H9 (cell line): ENCODE data around the gene SYCP2L. TPM values are rescaled to one million over a fixed set of nuclear protein-coding genes. Genes with fewer than 3 reads are reported as not detected.

Experiments used
- DNase-seq: peaks from one replicate; pipeline ENCODE4 v3.0.0-alpha.2; 2017
- H2AFZ ChIP-seq: one replicate; pipeline ENCODE4 v1.6.1; 2013; ENCODE audit warnings: mild to moderate bottlenecking, low read length, control low read depth, moderate library complexity
- H2AK5ac ChIP-seq: 2 replicates; pipeline ENCODE4 v1.6.1; 2013; ENCODE audit warnings: low read length, control low read depth, mixed read lengths; ENCODE audit not compliant: insufficient read length
- H2BK120ac ChIP-seq: one replicate; pipeline ENCODE4 v1.6.1; 2013; ENCODE audit warnings: low read depth, mild to moderate bottlenecking, low read length, control low read depth, inconsistent platforms; ENCODE audit not compliant: poor library complexity, severe bottlenecking
- H2BK12ac ChIP-seq: 2 replicates; pipeline ENCODE4 v1.6.1; 2013; ENCODE audit warnings: low read length, control low read depth, mixed read lengths, low read depth; ENCODE audit not compliant: insufficient read length
- H2BK15ac ChIP-seq: 2 replicates; pipeline ENCODE4 v1.6.1; 2013; ENCODE audit warnings: low read depth, low read length, control low read depth
- H2BK20ac ChIP-seq: one replicate; pipeline ENCODE4 v1.6.1; 2013; ENCODE audit warnings: low read depth, mild to moderate bottlenecking, low read length, control low read depth, inconsistent platforms; ENCODE audit not compliant: poor library complexity, severe bottlenecking
- H2BK5ac ChIP-seq: 2 replicates; pipeline ENCODE4 v1.6.1; 2013; ENCODE audit warnings: low read length, control low read depth, mixed read lengths; ENCODE audit not compliant: insufficient read length
- H3K14ac ChIP-seq: 2 replicates; pipeline ENCODE4 v1.6.1; 2013; ENCODE audit warnings: low read length, control low read depth; ENCODE audit not compliant: insufficient read depth
- H3K18ac ChIP-seq: 2 replicates; pipeline ENCODE4 v1.6.1; 2013; ENCODE audit warnings: low read depth, mild to moderate bottlenecking, mixed read lengths, low read length, control low read depth; ENCODE audit not compliant: insufficient read length
- H3K23ac ChIP-seq: 2 replicates; pipeline ENCODE4 v1.6.1; 2013; ENCODE audit warnings: low read length, control low read depth, mixed read lengths, low read depth; ENCODE audit not compliant: insufficient read length
- H3K23me2 ChIP-seq: 2 replicates; pipeline ENCODE4 v1.6.1; 2013; ENCODE audit warnings: low read depth, mild to moderate bottlenecking, mixed read lengths, low read length, control low read depth; ENCODE audit not compliant: insufficient read length, poor library complexity, severe bottlenecking
- H3K27ac ChIP-seq: 2 replicates; pipeline ENCODE4 v1.5.1; 2013; ENCODE audit warnings: low read length, control low read depth, mixed read lengths, low read depth; ENCODE audit not compliant: insufficient read length
- H3K27me3 ChIP-seq: 2 replicates; pipeline ENCODE4 v1.6.1; 2013; ENCODE audit warnings: low read length, control low read depth, inconsistent platforms; ENCODE audit not compliant: insufficient read depth
- H3K4ac ChIP-seq: 2 replicates; pipeline ENCODE4 v1.6.1; 2013; ENCODE audit warnings: low read depth, mild to moderate bottlenecking, control low read depth, inconsistent platforms, low read length, moderate library complexity
- H3K4me1 ChIP-seq: 2 replicates; pipeline ENCODE4 v1.6.1; 2013; ENCODE audit warnings: low read length, control low read depth, inconsistent platforms; ENCODE audit not compliant: insufficient read depth
- H3K4me2 ChIP-seq: 2 replicates; pipeline ENCODE4 v1.6.1; 2013; ENCODE audit warnings: low read length, control low read depth, mixed read lengths; ENCODE audit not compliant: insufficient read length, insufficient read depth
- H3K56ac ChIP-seq: 2 replicates; pipeline ENCODE4 v1.6.1; 2013; ENCODE audit warnings: low read depth, mild to moderate bottlenecking, mixed read lengths, low read length, control low read depth; ENCODE audit not compliant: insufficient read length
- H3K79me1 ChIP-seq: 2 replicates; pipeline ENCODE4 v1.6.1; 2013; ENCODE audit warnings: low read depth, mild to moderate bottlenecking, moderate library complexity, low read length, control low read depth, inconsistent platforms; ENCODE audit not compliant: insufficient read depth, poor library complexity, severe bottlenecking
- H3K79me2 ChIP-seq: 2 replicates; pipeline ENCODE4 v1.6.1; 2013; ENCODE audit warnings: low read length, control low read depth, inconsistent platforms; ENCODE audit not compliant: insufficient read depth
- H3K9ac ChIP-seq: 2 replicates; pipeline ENCODE4 v1.6.1; 2013; ENCODE audit warnings: low read length, control low read depth, mixed read lengths; ENCODE audit not compliant: insufficient read length; ENCODE audit errors: extremely low read depth
- H3K9me3 ChIP-seq: one replicate; pipeline ENCODE4 v1.6.1; 2013; ENCODE audit warnings: low read depth, low read length, inconsistent platforms; ENCODE audit not compliant: control insufficient read depth
- H3T11ph ChIP-seq: one replicate; pipeline ENCODE4 v1.6.1; 2013; ENCODE audit warnings: mild to moderate bottlenecking, low read length, control low read depth, inconsistent platforms
- H4K20me1 ChIP-seq: one replicate; pipeline ENCODE4 v1.6.1; 2013; ENCODE audit not compliant: control insufficient read depth, insufficient read length, insufficient read depth
- H4K5ac ChIP-seq: 2 replicates; pipeline ENCODE4 v1.6.1; 2013; ENCODE audit warnings: low read depth, mild to moderate bottlenecking, mixed read lengths, low read length, control low read depth; ENCODE audit not compliant: insufficient read length
- H4K8ac ChIP-seq: replicated peaks from 2 replicates; pipeline ENCODE4 v1.6.1; 2013; ENCODE audit warnings: low read length, control low read depth, mixed read lengths, low read depth; ENCODE audit not compliant: insufficient read length
- H4K91ac ChIP-seq: 2 replicates; pipeline ENCODE4 v1.6.1; 2013; ENCODE audit warnings: low read depth, mild to moderate bottlenecking, moderate library complexity, mixed read lengths, low read length, control low read depth; ENCODE audit not compliant: insufficient read length
- H3K27ac Mint-ChIP-seq, 3 experiments: 2 replicates in 2 of 3; 3 replicates in 1 of 3; pipeline ENCODE4 v1.8.0; 2020 to 2021; ENCODE audit warnings: mixed read lengths in 3 of 3, mild to moderate bottlenecking in 1 of 3, moderate library complexity in 1 of 3
- H3K27me3 Mint-ChIP-seq: 2 replicates; pipeline ENCODE4 v1.8.0; 2021; ENCODE audit warnings: low read depth, mild to moderate bottlenecking, moderate library complexity, mixed read lengths
- H3K36me3 Mint-ChIP-seq, 3 experiments: 2 replicates in 2 of 3; 3 replicates in 1 of 3; pipeline ENCODE4 v1.8.0; 2020 to 2021; ENCODE audit warnings: low read depth in 3 of 3, mixed read lengths in 3 of 3; ENCODE audit not compliant: insufficient read depth in 1 of 3
- H3K4me1 Mint-ChIP-seq, 2 experiments: 2 replicates each; pipeline ENCODE4 v1.8.0; 2020; ENCODE audit warnings: mixed read lengths in 2 of 2
- H3K4me3 Mint-ChIP-seq, 2 experiments: 2 replicates in 1 of 2; 3 replicates in 1 of 2; pipeline ENCODE4 v1.8.0; 2020 to 2021; ENCODE audit warnings: mild to moderate bottlenecking in 2 of 2, mixed read lengths in 2 of 2, moderate library complexity in 1 of 2
- H3K9me3 Mint-ChIP-seq, 2 experiments: 2 replicates in 1 of 2; 3 replicates in 1 of 2; pipeline ENCODE4 v1.8.0; 2020; ENCODE audit warnings: mild to moderate bottlenecking in 2 of 2, mixed read lengths in 2 of 2, moderate library complexity in 1 of 2
- WGBS: extraction: QIAGEN DNeasy Blood & Tissue Kit; methylation state at CpG from one replicate; pipeline ENCODE4 v1.1.7; 2013; ENCODE audit warnings: missing lambda C conversion rate, low lambda C conversion rate, mixed read lengths; ENCODE audit not compliant: insufficient read length; ENCODE audit errors: extremely low coverage; 5-methylcytosine and 5-hydroxymethylcytosine counted together
- total RNA-seq: library from RNA; stranded (reverse); gene quantifications from 2 replicates; pipeline ENCODE4 v1.2.1, GENCODE V29; 2021
- TF ChIP-seq, protein P1 (sequence below): fragments of 200-600 bp; sonication (generic); conservative IDR thresholded peaks from 3 replicates; pipeline ENCODE4 v1.8.0; 2021; ENCODE audit warnings: antibody characterized with exemption, mild to moderate bottlenecking

SYCP2L gene
- total RNA-seq, 1 experiment from 2014 or later: 3.5 TPM

DNA sequence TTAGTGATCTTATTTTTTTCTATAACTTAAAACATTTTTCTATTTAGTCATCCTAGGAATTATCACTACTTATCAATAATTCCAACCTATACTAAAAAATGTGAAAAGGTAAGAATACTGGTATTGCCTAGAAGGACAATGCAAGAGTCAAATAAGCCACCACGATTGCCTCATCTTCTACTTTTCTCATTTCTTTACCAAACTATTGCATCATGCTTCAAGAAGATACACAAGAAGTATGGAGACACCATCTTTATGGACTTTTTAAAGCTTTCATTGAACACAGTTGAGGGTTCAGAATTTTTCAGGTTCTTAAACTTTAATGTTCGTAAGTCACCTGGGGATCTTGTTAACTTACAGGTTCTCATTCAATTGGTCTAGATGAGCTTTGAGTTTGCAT, 131.4 kb downstream of the SYCP2L start:
- Histone ChIP-seq H2BK5ac (no peak overlapping the region), H3K9ac (no peak overlapping the region), H3K14ac (no peak overlapping the region), H4K5ac (no peak overlapping the region), H3K4me2 (no peak overlapping the region), H2BK120ac (no peak overlapping the region), H3K4me1 (no peaks in the 10 kb centered on the region; the same call in 1 of the 2 replicates), H3K23me2 (no peaks in the 10 kb centered on the region), H3K56ac (no peak overlapping the region), H4K8ac (no peak overlapping the region), H3K23ac (no peak overlapping the region), H3K18ac (no peak overlapping the region), H2BK15ac (no peak overlapping the region), H3T11ph (no peak overlapping the region), H4K91ac (no peak overlapping the region), H2AK5ac (no peak overlapping the region), H3K79me2 (no peaks in the 10 kb centered on the region), H3K9me3 (no peaks in the 10 kb centered on the region), H3K4ac (no peak overlapping the region), H4K20me1 (no peaks in the 10 kb centered on the region), H2BK12ac (no peak overlapping the region), H3K79me1 (no peaks in the 10 kb centered on the region), H3K27me3 (no peaks in the 10 kb centered on the region), H2AFZ (no peak overlapping the region), H3K27ac (no peak overlapping the region), H2BK20ac (no peak overlapping the region)
- H3K27me3 Mint-ChIP-seq: peaks cover 4% of the 10 kb centered on the region; the same call in 1 of the 2 replicates
- H3K4me1 Mint-ChIP-seq: peaks cover 14 to 15% of the 10 kb centered on the region in 2 experiments
- WGBS: no CpG with 5 or more reads among the region's 2 CpGs
- no peak overlapping the region; a peak in 1 of 7 replicates for H3K27ac Mint-ChIP-seq
- TF ChIP-seq, protein P1, sequence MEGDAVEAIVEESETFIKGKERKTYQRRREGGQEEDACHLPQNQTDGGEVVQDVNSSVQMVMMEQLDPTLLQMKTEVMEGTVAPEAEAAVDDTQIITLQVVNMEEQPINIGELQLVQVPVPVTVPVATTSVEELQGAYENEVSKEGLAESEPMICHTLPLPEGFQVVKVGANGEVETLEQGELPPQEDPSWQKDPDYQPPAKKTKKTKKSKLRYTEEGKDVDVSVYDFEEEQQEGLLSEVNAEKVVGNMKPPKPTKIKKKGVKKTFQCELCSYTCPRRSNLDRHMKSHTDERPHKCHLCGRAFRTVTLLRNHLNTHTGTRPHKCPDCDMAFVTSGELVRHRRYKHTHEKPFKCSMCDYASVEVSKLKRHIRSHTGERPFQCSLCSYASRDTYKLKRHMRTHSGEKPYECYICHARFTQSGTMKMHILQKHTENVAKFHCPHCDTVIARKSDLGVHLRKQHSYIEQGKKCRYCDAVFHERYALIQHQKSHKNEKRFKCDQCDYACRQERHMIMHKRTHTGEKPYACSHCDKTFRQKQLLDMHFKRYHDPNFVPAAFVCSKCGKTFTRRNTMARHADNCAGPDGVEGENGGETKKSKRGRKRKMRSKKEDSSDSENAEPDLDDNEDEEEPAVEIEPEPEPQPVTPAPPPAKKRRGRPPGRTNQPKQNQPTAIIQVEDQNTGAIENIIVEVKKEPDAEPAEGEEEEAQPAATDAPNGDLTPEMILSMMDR: no peak
- H3K4me3 Mint-ChIP-seq: no peak overlapping the region
- no peaks in the 10 kb centered on the region for H3K9me3 Mint-ChIP-seq
- H3K36me3 Mint-ChIP-seq: no peaks in the 10 kb centered on the region
- no peak for DNase-seq
